HG03066 (cell line): Measurements from ENCODE around the gene BAIAP2L2.
"Not testable (repeated sequence)": the region's sequence is repeated elsewhere in the genome, so short reads cannot be mapped to it uniquely, and the experiment has no call there.

ENCODE experiments used
- ATAC-seq: cut with Tn5 transposase; IDR thresholded peaks from one replicate; pipeline ENCODE4 v1.9.1; 2021; ENCODE audit warnings: low read depth; ENCODE audit not compliant: unreplicated experiment

BAIAP2L2 gene

GRCh38 chr22:38129856-38130255, 19.4 kb upstream of the BAIAP2L2 start:
- no peak for ATAC-seq

DNA sequence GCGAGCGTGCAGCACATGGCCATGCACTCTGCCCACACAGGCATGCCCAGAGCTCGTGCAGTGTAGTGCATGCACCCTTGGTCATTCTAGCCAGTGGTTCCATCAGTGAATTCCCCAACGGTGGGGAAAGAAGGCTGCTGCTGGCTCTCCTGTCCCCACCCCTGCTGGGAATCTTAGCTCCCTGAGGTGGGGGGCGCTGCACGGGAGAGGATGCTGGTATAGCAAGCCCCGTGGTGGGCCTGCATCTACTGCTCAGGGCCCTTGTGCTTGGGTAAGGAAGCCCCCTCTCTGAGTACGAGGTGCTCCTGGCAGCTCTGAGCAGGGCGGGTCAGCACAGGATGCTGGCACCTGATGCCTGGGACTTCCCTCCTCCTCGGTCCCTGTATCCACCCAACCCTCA, 18.5 kb upstream of the BAIAP2L2 start:
- no peak for ATAC-seq

DNA sequence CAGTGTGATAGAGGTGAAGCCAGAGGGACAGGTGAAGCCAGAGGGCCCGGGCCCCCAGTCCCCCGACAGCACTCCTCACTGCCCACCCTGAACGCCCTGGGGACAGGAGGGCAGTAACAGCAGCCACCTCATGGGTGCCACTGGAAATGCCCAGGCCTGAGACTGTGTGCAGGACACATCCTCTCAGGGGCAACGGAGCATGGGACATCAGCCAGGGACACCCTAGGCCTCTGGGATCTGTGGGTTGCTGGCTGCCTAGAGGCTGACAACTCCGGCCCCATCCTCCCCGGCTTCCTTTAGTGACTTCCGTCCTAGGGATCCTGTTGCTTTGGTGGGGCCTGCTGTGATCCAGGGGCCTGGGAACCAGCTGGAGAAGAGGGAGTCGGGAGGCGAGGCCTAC, 17.4 kb upstream of the BAIAP2L2 start:
- ATAC-seq, result no peak

DNA sequence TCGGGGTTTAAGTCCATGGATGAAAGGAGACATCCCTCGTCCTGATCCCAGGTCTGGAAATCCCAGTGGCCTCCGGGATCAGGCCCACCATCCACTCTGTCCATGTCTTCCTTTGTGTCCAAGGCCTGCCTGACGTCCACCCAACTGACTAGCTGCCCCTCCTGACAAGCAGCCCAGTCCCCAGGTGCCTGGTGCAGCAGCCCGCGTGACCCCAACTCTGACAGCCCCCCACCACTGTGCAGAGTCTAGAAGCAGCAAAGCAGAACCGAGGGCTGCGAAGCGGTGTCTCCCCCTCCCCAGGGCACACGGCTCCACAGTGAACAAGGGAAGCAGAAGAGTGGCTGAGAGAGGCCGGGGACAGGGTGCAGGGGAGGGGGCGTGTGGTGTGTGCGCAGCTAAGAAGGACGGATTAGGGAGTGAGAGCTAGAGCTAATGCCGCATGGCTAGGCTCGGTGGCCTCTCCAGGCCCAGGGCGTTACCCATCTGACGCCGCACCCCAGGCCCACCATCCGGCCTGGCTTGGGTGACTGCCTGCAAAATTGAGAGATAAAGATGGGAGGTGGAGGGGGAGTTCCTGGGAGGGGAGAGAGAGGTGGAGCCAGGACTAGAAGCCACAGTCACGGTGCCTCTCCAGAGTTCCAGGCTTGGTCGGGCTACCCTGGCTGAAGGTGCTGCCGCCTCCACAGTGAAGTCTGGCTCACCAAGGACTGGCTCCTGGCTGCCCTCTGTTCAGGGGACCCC, 16.6 kb upstream of the BAIAP2L2 start:
- ATAC-seq, result no peak

- no peak for ATAC-seq
These were observed 15.3 kb upstream of the BAIAP2L2 start for GRCh38 chr22:38125751-38126201.

GRCh38 chr22:38125038-38125610, 14.6 kb upstream of the BAIAP2L2 start:
- ATAC-seq, result no peak

DNA sequence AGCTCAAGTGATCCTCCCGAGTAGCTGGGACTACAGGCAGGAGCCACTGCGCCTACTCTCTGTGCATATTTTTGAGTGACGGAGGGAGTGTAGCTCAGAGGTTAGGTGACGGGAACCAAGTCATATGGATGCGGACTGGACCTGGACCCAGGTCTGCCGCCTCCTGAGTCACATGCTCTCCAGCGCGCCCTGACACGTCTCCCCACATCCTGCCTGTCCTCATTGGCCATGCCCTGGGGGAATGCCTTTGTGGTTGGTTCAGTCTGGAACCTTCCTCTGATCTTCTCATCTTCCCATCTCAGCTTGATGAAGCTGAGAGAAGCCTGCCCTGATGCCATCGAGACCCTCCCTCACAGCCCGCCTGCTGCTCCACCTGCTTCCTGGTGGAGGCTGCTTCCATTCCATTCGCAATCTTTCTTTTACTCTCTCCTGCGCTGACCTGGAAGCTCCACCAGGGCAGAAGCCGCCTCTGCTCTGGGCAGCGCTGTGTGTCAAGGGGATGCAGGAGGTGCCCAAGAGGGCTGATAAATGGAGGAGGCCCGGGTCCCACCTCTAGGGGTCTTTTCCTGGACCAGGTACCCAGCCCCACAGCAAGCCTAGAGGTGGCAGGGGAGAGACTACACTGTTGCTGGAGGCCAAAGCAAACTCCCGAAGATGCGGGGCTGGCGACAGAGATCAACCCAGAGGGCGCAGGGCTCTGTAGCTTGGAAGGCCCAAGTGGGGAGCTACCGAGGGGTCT, 13.9 kb upstream of the BAIAP2L2 start:
- no peak for ATAC-seq

GRCh38 chr22:38122616-38123015, 12.1 kb upstream of the BAIAP2L2 start:
- no peak for ATAC-seq

DNA sequence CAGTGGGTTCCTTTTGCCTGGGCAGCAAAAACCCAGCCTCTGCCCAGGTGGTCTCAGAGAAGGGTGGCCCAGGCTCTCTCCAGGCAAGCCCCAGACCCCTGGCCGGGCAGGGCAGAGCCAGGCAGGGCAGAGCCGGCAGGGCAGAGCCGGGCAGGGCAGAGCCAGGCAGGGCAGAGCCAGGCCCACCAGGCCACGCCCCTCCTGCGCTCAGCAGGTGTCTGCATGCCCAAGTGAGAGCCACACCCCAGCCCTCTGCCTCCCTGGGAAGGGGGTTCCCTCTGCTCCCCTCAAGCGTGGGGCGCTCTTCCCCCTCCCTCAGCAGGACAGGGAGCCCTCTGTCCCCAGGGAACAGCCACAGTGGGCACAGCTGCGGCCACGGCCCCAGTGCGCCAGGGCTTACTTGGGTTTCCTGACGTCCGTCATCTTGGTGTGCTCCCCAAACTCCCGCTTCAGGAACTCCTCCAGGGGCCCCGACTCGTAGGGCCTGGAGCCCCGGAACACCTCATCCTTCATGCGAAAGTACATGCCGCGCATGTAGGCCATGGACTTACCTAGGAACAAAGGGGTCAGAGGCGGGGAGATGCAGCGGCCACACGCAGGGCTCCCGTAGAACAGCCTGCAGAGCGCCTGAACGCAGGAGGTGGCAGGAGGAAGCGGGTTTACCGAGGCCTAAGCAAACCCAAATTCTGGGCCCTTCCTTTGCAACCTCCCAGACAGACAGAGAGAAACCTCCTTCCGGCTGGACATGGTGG, 10.1 kb upstream of the BAIAP2L2 start:
- no peak for ATAC-seq

DNA sequence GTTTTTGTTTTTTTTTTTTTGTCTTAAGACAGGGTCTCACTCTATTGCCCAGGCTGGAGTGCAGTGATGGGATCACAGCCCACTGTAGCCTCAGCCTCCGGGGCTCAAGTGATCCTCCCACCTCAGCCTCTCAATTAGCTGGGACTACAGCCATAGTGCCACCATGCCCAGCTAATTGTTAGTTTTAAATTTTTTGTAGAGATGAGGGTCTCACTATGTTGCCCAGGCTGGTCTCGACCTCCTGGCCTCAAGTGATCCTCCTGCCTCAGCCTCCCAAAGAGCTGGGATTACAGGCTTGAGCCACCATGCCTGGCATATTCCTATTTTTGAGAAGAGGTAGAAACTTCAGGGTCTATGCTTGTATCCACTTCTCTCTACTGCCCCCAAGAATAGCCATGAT, 8.3 kb upstream of the BAIAP2L2 start:
- not testable (repeated sequence) for ATAC-seq

DNA sequence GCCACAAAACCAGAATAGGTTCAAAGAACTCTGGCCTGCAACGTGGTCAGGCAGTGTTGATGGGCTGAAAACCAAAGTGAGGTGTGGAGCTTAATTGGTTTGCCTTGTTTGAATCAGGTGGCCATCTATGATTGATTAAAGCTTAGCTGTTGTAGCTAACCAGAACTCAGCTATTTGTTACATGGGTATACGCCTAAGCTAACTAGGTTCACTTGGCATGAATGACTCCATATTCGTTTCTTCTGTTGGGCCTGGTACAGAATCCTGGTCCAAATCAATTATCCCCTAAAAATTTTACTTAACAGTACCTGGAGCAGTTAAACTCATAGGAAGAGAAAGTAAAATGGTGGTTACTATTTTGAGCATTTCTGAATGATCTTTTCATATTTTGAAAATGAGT, 7.7 kb upstream of the BAIAP2L2 start:
- no peak for ATAC-seq

DNA sequence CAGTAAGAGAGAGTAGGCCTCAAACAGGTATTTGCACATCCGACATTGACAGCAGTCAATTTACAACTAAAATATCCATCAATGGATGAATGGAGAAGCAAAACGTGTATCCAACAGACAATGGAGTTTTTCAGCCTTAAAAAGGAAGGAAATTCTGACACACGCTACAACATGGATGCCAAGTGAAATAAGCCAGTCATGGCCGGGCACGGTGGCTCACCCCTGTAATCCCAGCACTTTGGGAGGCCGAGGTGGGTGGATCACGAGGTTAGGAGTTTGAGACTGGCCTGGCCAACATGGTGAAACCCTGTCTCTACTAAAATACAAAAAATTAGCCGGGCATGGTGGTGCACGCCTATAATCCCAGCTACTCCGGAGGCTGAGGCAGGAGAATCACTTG, 7.1 kb upstream of the BAIAP2L2 start:
- ATAC-seq, result not testable (repeated sequence)

GRCh38 chr22:38115423-38116205, 5.1 kb upstream of the BAIAP2L2 start:
- no peak for ATAC-seq

- ATAC-seq, result no peak
These were observed 4.3 kb upstream of the BAIAP2L2 start for GRCh38 chr22:38114484-38115398.

DNA sequence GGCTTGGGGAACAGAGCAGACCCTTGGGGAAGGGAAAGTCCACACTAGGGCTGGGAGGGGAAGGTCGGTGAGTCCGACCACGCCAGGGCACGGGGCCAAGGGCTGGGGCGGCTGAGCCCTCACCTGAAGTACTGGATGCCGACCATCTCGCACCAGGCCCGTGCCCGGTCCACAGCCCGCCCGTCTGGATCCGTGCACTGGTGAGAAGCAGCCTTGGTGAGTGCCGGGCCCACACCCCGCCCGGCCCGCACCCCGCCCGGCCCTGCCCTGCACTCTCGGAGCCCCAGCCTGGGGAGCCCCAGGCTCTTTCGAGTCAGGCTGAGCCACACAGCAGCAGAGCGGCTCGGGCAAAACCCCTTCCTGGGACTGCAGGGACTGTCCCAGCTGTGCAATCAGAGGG, 1.9 kb upstream of the BAIAP2L2 start:
- no peak for ATAC-seq

DNA sequence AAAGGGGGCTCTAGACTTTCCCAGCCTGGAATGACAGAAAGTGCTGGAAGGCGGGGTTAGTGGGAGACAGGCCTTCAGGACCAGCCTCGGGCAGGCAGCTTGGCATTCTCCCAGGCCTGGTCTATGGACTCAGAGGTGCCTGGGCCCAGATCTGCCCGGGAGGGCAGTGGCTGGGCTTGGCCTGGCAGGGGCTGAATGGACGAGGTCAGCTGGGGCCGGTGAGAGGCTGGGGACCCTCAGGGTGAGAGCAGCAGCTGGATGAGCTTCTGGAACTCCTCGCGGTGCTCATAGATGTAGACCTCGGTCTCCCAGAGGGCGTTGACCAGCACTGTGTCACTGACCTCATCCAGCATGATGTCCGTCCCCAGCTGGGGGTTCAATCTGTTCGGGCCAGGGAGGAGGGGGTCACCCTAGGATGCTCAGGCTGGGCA, 1.5 kb upstream of the BAIAP2L2 start:
- no peak for ATAC-seq

DNA sequence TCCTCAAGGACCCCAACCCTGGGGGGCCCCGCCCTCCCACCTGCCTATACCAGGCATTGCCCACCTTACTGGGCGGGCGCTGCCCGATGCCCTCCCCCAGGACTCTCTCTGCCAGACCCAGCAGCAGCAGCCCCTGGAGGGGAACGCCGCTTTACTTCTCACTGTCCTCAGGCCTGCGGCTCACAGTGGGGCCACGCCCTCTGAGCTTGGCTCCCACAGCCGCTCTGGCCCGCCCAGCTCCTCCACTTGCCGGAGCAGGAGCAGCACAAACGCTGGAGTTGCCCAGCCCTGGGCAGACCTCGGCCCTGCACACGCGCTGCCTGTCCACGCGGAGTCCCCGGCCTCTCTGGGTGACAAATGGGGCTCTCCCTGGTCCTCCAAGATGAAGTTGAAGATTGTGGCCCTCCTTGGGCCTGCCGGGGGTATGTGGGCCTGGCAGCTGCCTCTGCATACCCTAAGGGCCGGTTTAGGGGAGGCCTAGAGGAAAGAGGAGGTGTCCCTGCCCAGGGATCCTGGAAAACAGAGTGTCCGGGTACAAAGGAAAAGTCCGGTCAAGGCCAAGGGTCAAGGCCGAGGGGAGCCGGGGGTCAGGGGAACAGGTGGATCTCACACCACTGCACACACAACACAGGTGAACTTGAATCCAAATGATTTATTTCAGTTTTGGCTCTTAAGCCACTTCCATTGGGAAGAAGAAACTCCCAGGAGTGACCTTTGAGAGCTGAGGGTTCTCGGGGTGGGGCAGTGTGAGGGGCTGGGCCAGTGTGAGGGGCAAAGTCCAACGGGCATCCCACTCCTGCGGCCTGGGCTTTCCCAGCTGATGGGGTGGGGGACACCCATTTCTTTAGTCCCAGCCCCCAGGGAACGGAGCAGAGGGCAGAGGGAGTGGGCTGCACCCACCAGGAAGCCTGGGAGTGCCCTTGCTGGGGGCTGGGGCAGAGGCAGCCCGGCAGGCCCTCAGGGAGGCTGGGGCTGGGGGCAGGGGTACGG, 674 bp upstream of the BAIAP2L2 start:
- ATAC-seq, result no peak
